T-helper 2 cell treated with Interferon-gamma antibody and Interleukin-4, amounts not matched to agents 5 μg/mL and 100 μg/mL, for 36 hours (primary cell): Measurements from ENCODE around the gene LRRTM2.
"Not testable (repeated sequence)": the region's sequence is repeated elsewhere in the genome, so short reads cannot be mapped to it uniquely, and the experiment has no call there.

Source experiments
- DNase-seq: peaks from one replicate; pipeline ENCODE4 v3.0.0; 2021; ENCODE audit warnings: low spot score
- H3K27ac Mint-ChIP-seq: one replicate; pipeline ENCODE4 v1.8.0; 2021; ENCODE audit warnings: mild to moderate bottlenecking, mixed read lengths
- H3K27me3 Mint-ChIP-seq: one replicate; pipeline ENCODE4 v1.8.0; 2021; ENCODE audit warnings: low read depth, mixed read lengths
- H3K36me3 Mint-ChIP-seq: one replicate; pipeline ENCODE4 v1.8.0; 2021; ENCODE audit warnings: low read depth, mixed read lengths
- H3K4me1 Mint-ChIP-seq: one replicate; pipeline ENCODE4 v1.8.0; 2021; ENCODE audit warnings: low read depth, mixed read lengths
- H3K4me3 Mint-ChIP-seq: one replicate; pipeline ENCODE4 v1.8.0; 2022; ENCODE audit warnings: mild to moderate bottlenecking, moderate library complexity, mixed read lengths
- H3K9me3 Mint-ChIP-seq: one replicate; pipeline ENCODE4 v1.8.0; 2021; ENCODE audit warnings: mixed read lengths

LRRTM2 gene

GRCh38 chr5:138874771-138875551 lies at the start of gene LRRTM2:
LRRTM2 (minus strand) TSS chr5:138875335; CDS start chr5:138874911, 424 bp downstream.
- H3K36me3 Mint-ChIP-seq, result no peaks in the 10 kb centered on the region
- H3K27me3 Mint-ChIP-seq, result peaks cover 17% of the 10 kb centered on the region
- no peak within 1 kb of the TSS for H3K27ac Mint-ChIP-seq
- H3K4me3 Mint-ChIP-seq, result no peak within 1 kb of the TSS
- peaks cover 3% of the 10 kb centered on the region for H3K4me1 Mint-ChIP-seq
- H3K9me3 Mint-ChIP-seq, result no peaks in the 10 kb centered on the region
- no peak for DNase-seq

- peaks cover 2% of the 10 kb centered on the region for H3K4me1 Mint-ChIP-seq
- H3K27me3 Mint-ChIP-seq, result no peaks in the 10 kb centered on the region
- no peak overlapping the region for H3K27ac Mint-ChIP-seq
- H3K36me3 Mint-ChIP-seq, result peaks cover 1% of the 10 kb centered on the region
- no peaks in the 10 kb centered on the region for H3K9me3 Mint-ChIP-seq
- H3K4me3 Mint-ChIP-seq, result no peak overlapping the region
- no peak for DNase-seq
These were observed 47.4 kb upstream of the LRRTM2 start for GRCh38 chr5:138922494-138922893.

- not testable (repeated sequence) for H3K4me3 Mint-ChIP-seq, H3K36me3 Mint-ChIP-seq, H3K27ac Mint-ChIP-seq, H3K9me3 Mint-ChIP-seq, H3K27me3 Mint-ChIP-seq, H3K4me1 Mint-ChIP-seq, DNase-seq
These were observed 46.2 kb upstream of the LRRTM2 start for GRCh38 chr5:138921362-138921761.

GRCh38 chr5:138920181-138920580 lies 45.0 kb upstream of the LRRTM2 start:
- H3K27ac Mint-ChIP-seq, result no peak overlapping the region
- H3K27me3 Mint-ChIP-seq, result no peaks in the 10 kb centered on the region
- peaks cover 2% of the 10 kb centered on the region for H3K4me1 Mint-ChIP-seq
- H3K4me3 Mint-ChIP-seq, result no peak overlapping the region
- no peaks in the 10 kb centered on the region for H3K36me3 Mint-ChIP-seq
- DNase-seq, result no peak
- no peaks in the 10 kb centered on the region for H3K9me3 Mint-ChIP-seq

- Mint-ChIP-seq H3K27ac (no peak overlapping the region), H3K9me3 (no peaks in the 10 kb centered on the region), H3K4me3 (no peak overlapping the region), H3K4me1 (peaks cover 2% of the 10 kb centered on the region), H3K36me3 (no peaks in the 10 kb centered on the region), H3K27me3 (no peaks in the 10 kb centered on the region)
- DNase-seq, result no peak
These were observed 43.6 kb upstream of the LRRTM2 start for GRCh38 chr5:138918686-138919085.

- Mint-ChIP-seq H3K9me3 (peaks cover 5% of the 10 kb centered on the region), H3K27me3 (no peaks in the 10 kb centered on the region), H3K4me1 (peaks cover 5% of the 10 kb centered on the region), H3K4me3 (no peak overlapping the region), H3K27ac (no peak overlapping the region), H3K36me3 (no peaks in the 10 kb centered on the region)
- DNase-seq, result no peak
These were observed 39.2 kb upstream of the LRRTM2 start for GRCh38 chr5:138914338-138914737.

GRCh38 chr5:138913773-138914172 lies 38.6 kb upstream of the LRRTM2 start:
- H3K4me1 Mint-ChIP-seq, result peaks cover 5% of the 10 kb centered on the region
- no peak overlapping the region for H3K27ac Mint-ChIP-seq
- no peak for DNase-seq
- H3K9me3 Mint-ChIP-seq, result peaks cover 5% of the 10 kb centered on the region
- no peak overlapping the region for H3K4me3 Mint-ChIP-seq
- H3K36me3 Mint-ChIP-seq, result peaks cover under 1% of the 10 kb centered on the region
- H3K27me3 Mint-ChIP-seq, result no peaks in the 10 kb centered on the region

GRCh38 chr5:138912093-138912492 lies 37.0 kb upstream of the LRRTM2 start:
- Mint-ChIP-seq H3K27ac (no peak overlapping the region), H3K27me3 (no peaks in the 10 kb centered on the region), H3K4me1 (peaks cover 5% of the 10 kb centered on the region), H3K4me3 (no peak overlapping the region), H3K36me3 (peaks cover 3% of the 10 kb centered on the region), H3K9me3 (peaks cover 5% of the 10 kb centered on the region)
- no peak for DNase-seq

- Mint-ChIP-seq H3K4me1 (peaks cover 5% of the 10 kb centered on the region), H3K27me3 (no peaks in the 10 kb centered on the region), H3K36me3 (peaks cover 5% of the 10 kb centered on the region), H3K9me3 (peaks cover 5% of the 10 kb centered on the region), H3K27ac (no peak overlapping the region), H3K4me3 (no peak overlapping the region)
- DNase-seq, result no peak
These were observed 36.3 kb upstream of the LRRTM2 start for GRCh38 chr5:138911441-138911840.

- H3K36me3 Mint-ChIP-seq, result peaks cover 5% of the 10 kb centered on the region
- H3K9me3 Mint-ChIP-seq, result peaks cover 5% of the 10 kb centered on the region
- no peak for DNase-seq
- peaks cover 5% of the 10 kb centered on the region for H3K4me1 Mint-ChIP-seq
- H3K27me3 Mint-ChIP-seq, result no peaks in the 10 kb centered on the region
- H3K27ac Mint-ChIP-seq, result no peak overlapping the region
- H3K4me3 Mint-ChIP-seq, result no peak overlapping the region
These were observed 35.5 kb upstream of the LRRTM2 start for GRCh38 chr5:138910546-138911185.

GRCh38 chr5:138909734-138910133 lies 34.6 kb upstream of the LRRTM2 start:
- peaks cover 5% of the 10 kb centered on the region for H3K9me3 Mint-ChIP-seq
- DNase-seq, result no peak
- peaks cover 5% of the 10 kb centered on the region for H3K4me1 Mint-ChIP-seq
- no peaks in the 10 kb centered on the region for H3K27me3 Mint-ChIP-seq
- peaks cover 5% of the 10 kb centered on the region for H3K36me3 Mint-ChIP-seq
- no peak overlapping the region for H3K27ac Mint-ChIP-seq
- H3K4me3 Mint-ChIP-seq, result no peak overlapping the region

GRCh38 chr5:138905541-138905940 lies 30.4 kb upstream of the LRRTM2 start:
- H3K36me3 Mint-ChIP-seq, result peaks cover 7% of the 10 kb centered on the region
- no peak overlapping the region for H3K27ac Mint-ChIP-seq
- H3K27me3 Mint-ChIP-seq, result peaks cover 5% of the 10 kb centered on the region
- H3K9me3 Mint-ChIP-seq, result peaks cover 4% of the 10 kb centered on the region
- no peak for DNase-seq
- peaks cover 8% of the 10 kb centered on the region for H3K4me1 Mint-ChIP-seq
- H3K4me3 Mint-ChIP-seq, result no peak overlapping the region

- peaks cover 13% of the 10 kb centered on the region for H3K27me3 Mint-ChIP-seq
- no peak overlapping the region for H3K4me3 Mint-ChIP-seq
- peaks cover 11% of the 10 kb centered on the region for H3K36me3 Mint-ChIP-seq
- H3K27ac Mint-ChIP-seq, result no peak overlapping the region
- no peaks in the 10 kb centered on the region for H3K9me3 Mint-ChIP-seq
- DNase-seq, result no peak
- H3K4me1 Mint-ChIP-seq, result peaks cover 11% of the 10 kb centered on the region
These were observed 28.1 kb upstream of the LRRTM2 start for GRCh38 chr5:138903130-138903775.

- peaks cover 11% of the 10 kb centered on the region for H3K4me1 Mint-ChIP-seq
These were observed 26.6 kb upstream of the LRRTM2 start for GRCh38 chr5:138901716-138902115.

More at GRCh38 chr5:138901716-138902115, 26.6 kb upstream of the LRRTM2 start:
- no peak for DNase-seq
- no peaks in the 10 kb centered on the region for H3K9me3 Mint-ChIP-seq
- peaks cover 10% of the 10 kb centered on the region for H3K36me3 Mint-ChIP-seq
- H3K4me3 Mint-ChIP-seq, result no peak overlapping the region
- peaks cover 16% of the 10 kb centered on the region for H3K27me3 Mint-ChIP-seq
- no peak overlapping the region for H3K27ac Mint-ChIP-seq
